Measurements from ENCODE around the gene RDX.
"Not testable (repeated sequence)": the region's sequence is repeated elsewhere in the genome, so short reads cannot be mapped to it uniquely, and the experiment has no call there.

RDX gene

GRCh38 chr11:110269996-110270395 is 26.4 kb downstream of the RDX start:
- no peak for FAIRE-seq

DNA sequence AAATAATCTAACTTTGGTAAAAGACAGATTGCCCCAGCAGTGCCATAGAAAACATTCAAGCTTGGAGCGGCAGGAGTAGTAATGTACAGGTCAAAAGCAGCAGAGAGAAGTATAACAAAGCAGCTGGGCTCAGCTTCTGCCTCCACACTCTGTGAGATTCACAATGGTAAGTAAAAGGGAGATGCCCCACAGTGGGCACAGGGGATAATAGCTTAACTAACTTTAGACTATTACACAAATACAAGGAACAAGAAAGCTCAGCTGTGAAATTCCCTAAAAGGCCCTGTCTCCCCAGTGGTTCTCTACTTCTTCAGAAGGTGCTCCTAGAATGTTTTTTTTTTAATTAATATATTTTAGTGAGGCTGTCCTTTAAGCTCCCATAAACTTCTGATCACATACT is 28.0 kb downstream of the RDX start:
- FAIRE-seq = no peak

- no peak for FAIRE-seq
Measured at GRCh38 chr11:110262072-110262403, 34.4 kb downstream of the RDX start.

DNA sequence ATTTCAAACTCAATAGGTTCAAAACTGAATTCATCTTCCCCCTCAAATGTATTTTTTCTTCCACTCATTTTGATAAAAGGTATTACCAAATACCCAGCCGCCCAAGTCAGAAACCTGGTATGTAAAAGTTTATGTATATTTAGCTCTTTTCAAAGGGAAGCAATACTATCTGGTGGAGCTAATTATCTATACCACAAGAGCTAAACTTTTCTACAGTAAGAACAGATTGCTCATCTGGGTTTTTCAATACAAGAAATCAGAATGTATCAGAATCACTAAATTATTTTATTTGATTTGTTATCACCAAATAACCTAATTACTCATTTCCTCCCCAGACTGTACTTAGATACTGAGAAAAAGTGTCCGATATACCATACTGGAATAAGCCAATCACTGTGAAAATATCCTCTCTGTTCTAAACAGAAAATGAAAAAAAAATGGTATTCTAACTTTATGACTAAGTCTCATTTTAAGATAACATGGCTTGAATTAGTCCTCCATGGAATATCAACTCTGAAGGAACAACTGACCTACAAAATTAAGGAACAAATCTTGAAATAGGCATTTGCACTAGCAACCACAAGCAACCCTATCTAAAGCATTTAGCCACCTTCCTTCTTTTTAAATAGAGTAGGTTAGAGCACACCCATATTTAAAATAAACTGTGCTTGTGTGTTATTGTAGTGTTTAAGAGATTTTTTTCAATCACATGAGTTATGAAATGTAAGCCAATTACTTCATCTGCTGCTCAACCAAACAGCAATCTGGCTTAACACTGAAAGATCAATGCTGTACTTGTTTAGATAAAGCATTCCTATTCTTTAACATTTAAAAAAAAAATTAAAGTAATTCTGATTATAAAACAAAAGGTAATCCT is 35.0 kb downstream of the RDX start:
- no peak for FAIRE-seq

- FAIRE-seq = no peak
Measured at GRCh38 chr11:110253525-110253924, 42.9 kb downstream of the RDX start.

GRCh38 chr11:110251836-110252235 is 44.6 kb downstream of the RDX start:
- FAIRE-seq = no peak

- FAIRE-seq = no peak
Measured at GRCh38 chr11:110250168-110250567, 46.2 kb downstream of the RDX start.

- FAIRE-seq = no peak
Measured at GRCh38 chr11:110249766-110250165, 46.6 kb downstream of the RDX start.

DNA sequence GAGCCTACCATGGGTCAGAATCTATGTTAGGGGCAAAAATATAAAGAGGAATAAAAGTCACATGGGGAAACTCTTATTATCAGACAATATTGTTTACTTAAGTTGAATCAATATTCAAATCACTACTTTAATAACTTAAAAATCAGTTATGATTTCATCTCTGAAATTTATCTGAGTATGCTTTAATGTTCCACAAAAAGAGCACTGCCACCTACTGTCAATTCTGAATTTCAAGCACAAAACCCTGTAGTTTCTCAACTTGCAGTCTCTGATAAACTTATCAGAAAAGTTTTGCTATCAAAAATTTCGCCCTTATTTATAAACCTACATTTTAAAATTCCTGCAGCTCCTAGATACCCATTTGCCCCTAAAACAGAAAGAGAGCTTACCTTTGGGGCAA is 47.3 kb downstream of the RDX start:
- FAIRE-seq = no peak

GRCh38 chr11:110243791-110244190 is 52.6 kb downstream of the RDX start:
- FAIRE-seq = no peak

DNA sequence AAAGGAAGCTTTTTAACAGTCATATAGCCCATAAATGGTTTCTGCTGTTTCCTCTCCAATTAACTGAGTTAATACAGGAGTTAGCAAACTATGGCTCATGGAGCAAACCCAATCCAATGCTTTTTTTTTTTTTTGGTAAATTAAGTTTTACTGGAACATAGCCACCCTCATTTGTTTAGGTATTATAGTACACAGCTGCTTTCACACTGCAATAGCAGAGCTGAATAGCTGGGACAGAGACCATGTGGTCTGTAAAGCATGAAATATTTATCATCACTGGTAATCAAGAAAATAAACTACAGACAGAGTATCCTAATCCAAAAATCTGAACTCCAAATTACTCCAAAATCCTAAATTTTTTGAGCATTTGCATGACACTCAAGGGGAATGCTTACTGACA is 53.7 kb downstream of the RDX start:
- no peak for FAIRE-seq

- FAIRE-seq = no peak
Measured at GRCh38 chr11:110242188-110242587, 54.2 kb downstream of the RDX start.

- FAIRE-seq = no peak
Measured at GRCh38 chr11:110235966-110236365, 60.4 kb downstream of the RDX start.

GRCh38 chr11:110230377-110230776 is 66.0 kb downstream of the RDX start:
- FAIRE-seq = no peak

DNA sequence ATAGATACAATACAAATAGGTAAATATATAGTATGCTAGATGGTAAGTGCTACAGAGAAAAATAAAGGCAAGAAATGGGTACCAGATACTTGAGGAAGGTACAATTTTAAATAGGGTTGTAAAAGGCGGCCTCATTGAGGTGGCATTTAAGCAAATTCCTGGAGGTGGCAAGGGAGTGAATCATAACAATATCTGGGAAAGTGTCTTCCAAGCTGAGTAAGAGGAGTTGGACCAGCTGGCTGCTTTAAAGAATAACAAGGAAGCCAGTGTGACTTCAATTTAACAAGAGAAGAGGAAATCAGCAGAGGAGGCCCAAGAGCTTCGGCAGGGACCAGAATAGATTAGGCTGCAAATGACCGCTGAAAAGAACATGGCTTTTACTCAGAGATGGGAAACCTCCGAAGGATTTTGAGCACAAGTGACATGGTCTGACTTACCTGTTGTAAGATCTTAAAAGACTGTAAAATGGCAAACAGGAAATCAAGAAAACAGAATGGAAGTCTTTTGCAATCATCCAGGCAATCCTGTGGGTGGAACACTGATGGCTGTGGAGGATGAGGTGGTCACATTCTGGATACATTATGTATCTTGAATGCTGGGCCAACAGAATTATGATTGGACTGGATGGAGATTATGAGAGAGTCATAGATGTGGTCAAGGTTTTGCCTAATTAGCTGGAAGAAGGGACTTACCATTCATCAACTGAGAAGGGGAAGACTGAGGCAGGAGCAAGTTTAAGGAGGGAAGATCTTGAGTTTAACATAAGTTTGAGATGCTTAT is 77.2 kb downstream of the RDX start:
- FAIRE-seq = no peak

DNA sequence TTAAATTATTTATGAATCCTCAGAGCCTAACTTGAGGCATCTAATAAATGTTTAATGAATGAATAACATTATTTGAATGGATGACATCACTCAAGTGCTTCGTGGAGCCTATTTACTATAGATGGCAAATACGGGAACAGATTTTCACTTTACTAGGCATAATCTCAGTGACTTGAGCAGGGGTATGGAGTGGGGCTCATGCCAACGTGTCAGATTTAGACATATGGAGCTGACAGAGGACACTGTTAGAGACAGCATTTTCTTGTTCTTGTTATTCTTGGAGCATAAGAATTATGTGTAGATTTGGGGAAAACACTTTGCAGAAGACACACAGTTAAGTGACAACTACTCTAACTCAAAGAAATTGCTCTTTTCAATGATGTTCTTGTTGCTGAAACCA is 78.5 kb downstream of the RDX start:
- FAIRE-seq = no peak

- FAIRE-seq = no peak
Measured at GRCh38 chr11:110217223-110217877, 79.1 kb downstream of the RDX start.

DNA sequence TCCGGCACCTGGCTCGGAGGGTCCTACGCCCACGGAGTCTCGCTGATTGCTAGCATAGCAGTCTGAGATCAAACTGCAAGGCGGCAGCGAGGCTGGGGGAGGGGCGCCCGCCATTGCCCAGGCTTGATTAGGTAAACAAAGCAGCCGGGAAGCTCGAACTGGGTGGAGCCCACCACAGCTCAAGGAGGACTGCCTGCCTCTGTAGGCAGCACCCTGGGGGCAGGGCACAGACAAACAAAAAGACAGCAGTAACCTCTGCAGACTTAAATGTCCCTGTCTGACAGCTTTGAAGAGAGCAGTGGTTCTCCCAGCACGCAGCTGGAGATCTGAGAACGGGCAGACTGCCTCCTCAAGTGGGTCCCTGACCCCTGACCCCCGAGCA is 87.1 kb downstream of the RDX start:
- not testable (repeated sequence) for FAIRE-seq

- not testable (repeated sequence) for FAIRE-seq
Measured at GRCh38 chr11:110208678-110209312, 87.6 kb downstream of the RDX start.

GRCh38 chr11:110207123-110207522 is 89.3 kb downstream of the RDX start:
- no peak for FAIRE-seq

DNA sequence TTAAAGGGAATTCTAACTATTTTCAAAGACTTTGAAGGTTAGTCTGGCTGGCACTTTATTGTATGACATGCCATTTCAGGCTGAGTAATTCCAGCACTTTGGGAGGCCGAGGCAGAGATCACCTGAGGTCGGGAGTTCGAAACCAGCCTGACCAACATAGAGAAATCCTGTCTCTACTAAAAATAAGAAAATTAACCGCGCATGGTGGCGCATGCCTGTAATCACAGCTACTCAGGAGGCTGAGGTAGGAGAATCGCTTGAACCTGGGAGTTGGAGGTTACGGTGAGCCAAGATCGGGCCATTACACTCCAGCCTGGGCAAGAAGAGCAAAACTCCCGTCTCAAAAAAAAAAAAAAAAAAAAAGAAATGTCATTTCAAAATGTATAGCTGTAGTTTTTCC is 95.6 kb downstream of the RDX start:
- no peak for FAIRE-seq

GRCh38 chr11:110200241-110200640 is 96.2 kb downstream of the RDX start:
- no peak for FAIRE-seq
